Ureter (tissue), 1 donor: Measurements from ENCODE around the gene KDM2B. TPM values are rescaled to one million over a fixed set of nuclear protein-coding genes. Genes with fewer than 3 reads are reported as not detected.

Experiments
- DNase-seq: peaks from one replicate; pipeline ENCODE4 v3.0.0-alpha.2; 2020; ENCODE audit warnings: low spot score
- total RNA-seq: library from RNA; stranded (reverse); gene quantifications from one replicate; pipeline ENCODE4 v1.2.4, GENCODE V29; 2023
- donor health status: DM: yes; HTN: yes; CAD: no.

Gene KDM2B
- total RNA-seq, 1 donor from 2014 or later = 23.7 TPM

DNA sequence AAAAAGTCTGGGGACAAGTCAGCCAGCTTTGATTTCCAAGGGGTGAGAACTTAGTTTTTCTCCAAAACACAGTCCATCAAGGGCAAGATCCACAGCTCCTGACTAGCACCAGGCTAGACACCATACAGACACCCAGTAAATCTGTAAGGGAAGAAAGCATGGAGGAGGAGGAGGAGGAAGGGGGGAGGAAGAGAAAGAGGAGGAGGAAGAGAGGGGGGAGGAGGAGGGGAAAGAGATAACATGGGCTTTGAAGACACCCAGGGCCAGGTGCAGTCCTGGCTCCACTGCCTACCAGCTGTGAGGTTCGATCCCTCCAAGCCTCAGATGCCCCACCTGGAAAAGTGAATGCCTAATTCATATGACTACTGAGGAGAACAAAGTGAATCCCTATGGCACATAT, 18.3 kb downstream of the KDM2B start:
- DNase-seq = no peak

- no peak for DNase-seq
Observed at GRCh38 chr12:121561009-121561395, 19.8 kb downstream of the KDM2B start.

- no peak for DNase-seq
Observed at GRCh38 chr12:121560392-121561008, 20.3 kb downstream of the KDM2B start.

GRCh38 chr12:121558956-121559355, 21.9 kb downstream of the KDM2B start:
- no peak for DNase-seq

DNA sequence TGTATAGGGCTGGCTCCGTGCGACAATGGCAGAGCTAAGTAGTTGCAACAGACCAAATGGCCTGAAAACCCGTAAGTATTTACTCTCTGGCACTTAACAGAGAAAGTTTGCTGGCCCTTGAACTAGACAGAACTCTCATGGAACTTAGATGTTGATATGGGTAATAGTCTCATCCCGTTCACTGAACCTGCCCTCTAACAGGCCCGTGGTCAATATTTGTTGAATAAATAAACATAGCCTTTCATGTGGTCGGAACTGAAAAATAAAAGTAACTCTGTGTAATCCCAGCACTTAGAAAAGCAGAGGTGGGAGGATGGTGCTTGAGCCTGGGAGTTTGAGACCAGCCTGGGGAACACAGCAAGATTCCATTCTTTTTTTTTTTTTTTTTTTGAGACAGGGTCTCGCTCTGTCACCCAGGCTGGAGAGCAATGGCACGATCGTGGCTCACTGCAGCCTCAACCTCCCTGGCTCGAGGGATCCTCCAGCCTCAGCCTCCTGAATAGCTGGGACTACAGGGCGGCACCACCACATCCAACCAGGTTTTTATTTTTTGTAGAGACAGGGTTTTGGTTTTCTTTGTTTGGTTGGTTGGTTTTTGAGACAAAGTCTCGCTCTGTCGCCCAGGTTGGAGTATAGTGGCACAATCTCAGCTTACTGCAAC, 29.7 kb downstream of the KDM2B start:
- no peak for DNase-seq

- no peak for DNase-seq
Observed at GRCh38 chr12:121549075-121549474, 31.7 kb downstream of the KDM2B start.

- DNase-seq = no peak
Observed at GRCh38 chr12:121545480-121545879, 35.3 kb downstream of the KDM2B start.

- no peak for DNase-seq
Observed at GRCh38 chr12:121543786-121544185, 37.0 kb downstream of the KDM2B start.

GRCh38 chr12:121539908-121540307, 40.9 kb downstream of the KDM2B start:
- DNase-seq = no peak

DNA sequence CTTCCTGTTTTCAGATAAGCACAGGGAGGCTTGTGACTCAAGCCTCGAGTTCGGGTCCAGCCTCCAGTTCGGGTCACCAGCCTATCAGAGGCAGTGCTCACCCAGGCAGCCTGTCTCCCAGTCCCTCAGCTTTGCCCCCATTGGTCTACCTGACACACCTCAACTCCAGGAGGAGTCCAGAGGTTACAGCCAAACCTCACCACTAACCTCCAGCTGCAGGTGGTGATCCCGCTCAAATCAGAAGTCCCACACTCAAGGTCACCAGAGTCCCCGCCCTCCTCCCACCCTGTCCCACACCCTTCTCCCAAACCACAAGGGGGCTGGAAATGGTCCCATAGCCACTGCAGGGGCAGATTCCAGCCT, 42.1 kb downstream of the KDM2B start:
- no peak for DNase-seq

GRCh38 chr12:121537814-121538698, 42.8 kb downstream of the KDM2B start:
- no peak for DNase-seq

DNA sequence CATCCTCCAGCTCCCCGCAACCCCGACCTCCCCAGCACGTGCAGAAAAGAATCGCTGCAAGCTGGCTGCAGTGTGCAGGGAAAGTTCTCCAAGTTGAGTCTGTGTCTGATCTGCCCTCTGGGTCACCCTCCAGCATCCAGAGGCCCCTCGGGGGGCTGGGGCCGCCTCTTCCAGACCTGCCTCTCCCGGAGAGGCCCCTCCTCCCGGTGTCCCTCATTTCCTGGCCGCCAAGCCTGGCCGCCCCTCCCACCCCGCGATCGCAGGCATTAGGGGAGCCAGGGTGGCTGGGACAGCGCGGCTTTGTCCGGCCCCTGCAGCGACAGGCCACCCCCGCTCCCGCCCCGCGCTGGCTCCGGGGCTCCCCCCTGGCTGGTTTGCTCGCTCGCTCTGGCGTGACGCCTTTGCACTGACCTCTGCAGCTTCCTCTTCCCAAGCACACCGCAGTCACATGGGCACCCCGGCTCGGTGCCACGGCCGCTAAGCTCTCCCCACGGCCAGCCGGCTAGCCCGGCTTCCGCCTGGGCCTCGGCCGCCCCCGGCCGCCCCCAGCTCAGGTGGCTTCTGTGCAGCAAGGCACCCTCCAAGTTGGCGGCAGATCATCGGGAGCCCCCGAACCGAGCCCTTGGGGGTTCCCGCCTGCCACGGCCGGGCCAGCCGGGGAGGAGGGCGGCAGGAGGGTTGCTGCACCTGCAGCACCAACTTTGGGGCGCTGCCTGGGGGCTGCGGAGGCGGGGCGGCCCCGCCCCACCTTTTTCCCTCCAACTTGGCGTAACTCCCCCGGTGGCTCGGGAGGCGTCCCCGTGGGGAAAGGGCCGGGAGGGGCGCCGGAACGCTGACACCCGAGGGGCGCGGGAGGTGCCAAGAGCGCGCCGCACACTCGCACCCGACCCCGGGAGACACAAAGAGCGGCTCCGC, 43.7 kb downstream of the KDM2B start:
- peak; percentile 91 for DNase-seq

- peak; percentile 83 for DNase-seq
Observed at GRCh38 chr12:121536054-121536898, 44.5 kb downstream of the KDM2B start.

DNA sequence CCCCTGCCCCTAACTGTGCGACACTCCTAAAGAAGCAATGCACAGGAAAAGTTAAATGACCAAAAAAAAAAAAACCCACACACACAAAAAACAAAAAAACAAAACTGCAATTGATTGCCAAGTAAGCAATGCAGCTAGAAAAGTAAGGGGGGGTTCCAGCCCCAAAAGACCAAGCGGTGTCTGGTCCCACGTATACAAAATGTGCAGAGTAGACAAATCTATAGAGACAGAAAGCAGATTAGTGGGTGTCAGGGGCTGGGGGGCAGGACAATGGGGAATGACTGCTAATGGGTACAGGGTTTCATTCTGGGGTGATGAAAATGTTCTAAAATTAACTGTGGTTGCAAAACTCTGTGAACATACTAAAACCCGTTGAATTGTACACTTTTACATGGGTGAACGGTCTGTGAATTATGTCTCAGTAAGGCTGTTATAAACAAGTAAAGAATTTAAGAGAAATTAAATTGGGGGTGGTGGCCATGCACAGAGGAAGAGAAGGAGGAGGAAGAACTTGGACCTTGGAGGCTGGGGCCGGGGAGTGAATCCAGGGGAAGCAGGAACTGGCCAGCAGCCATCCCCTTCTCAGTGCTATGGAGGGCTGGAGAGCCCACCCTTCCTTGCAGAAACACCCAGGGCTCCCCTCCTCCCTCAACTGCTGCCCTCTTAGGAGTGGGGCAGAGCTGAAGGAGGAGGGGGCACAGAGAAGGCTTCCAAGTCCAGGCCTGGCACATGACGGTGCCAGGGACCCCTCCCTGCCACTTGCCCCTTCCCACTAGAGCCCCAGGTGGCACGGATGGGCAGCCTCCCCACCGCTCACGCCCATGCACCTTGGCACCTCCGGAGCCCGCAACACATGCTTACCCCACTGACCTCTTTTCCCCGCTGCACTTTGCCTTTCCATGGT, 45.4 kb downstream of the KDM2B start:
- no peak for DNase-seq

DNA sequence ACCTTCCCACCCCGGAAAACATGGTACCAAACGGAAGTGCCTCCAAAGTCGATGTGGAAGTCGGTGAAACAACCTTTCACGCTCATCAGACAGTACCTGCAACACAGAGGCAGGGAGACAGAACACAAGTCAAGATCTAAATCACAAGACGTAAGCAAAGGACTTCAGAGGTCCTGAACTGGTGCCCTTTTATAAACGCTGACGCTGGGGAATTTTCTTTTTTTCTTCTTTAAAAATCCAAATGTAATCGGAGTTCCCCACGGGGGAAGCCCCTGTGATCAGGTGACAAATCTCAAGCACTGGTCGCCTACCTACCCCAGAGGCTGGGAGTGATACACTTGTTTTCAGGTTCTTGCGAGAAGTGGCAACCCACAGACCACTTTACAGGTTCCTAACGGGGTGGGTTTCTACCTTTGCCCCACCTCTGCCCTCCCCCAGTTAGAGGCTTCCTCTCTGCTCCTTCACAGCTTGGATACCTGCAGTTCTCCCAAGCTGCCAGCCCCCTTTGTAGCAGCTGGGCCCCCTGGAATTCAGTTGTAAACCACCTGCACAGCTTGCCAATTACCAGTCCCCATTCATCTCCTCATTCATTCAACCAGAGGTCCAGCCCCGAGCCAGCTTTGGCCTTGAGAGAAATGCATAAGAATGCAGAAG, 46.2 kb downstream of the KDM2B start:
- no peak for DNase-seq

GRCh38 chr12:121533394-121534090, 47.3 kb downstream of the KDM2B start:
- DNase-seq = no peak

- no peak for DNase-seq
Observed at GRCh38 chr12:121532503-121533393, 48.1 kb downstream of the KDM2B start.

DNA sequence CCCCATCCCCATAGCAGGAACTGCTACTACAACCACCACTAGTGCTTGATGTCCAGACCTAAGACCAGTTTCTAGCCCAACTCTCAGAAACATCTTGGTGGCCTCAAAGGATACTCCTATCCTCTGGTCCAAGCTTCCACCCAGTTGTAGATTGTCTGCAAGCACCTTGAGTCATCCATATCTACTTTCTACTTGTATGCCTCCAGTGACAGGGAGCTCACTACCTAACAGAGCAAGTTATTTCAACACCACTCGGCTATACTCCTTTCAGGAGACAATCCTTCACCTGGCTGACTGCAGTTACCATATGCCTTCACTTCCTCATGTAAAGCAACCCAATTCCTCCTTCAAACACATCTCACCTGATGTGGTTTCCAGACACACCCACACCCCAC, 49.5 kb downstream of the KDM2B start:
- no peak for DNase-seq
